GF-D8 (cell line): ENCODE results near the gene GLRA3.
"Not testable (repeated sequence)": the region's sequence is repeated elsewhere in the genome, so short reads cannot be mapped to it uniquely, and the experiment has no call there.

Experiments
- DNase-seq: peaks from one replicate; lab custom pipeline; 2025; lab: John Stamatoyannopoulos, UW

GLRA3 gene

GRCh38 chr4:174658246-174658645 lies 170.8 kb downstream of the GLRA3 start:
- DNase-seq, result no peak

- no peak for DNase-seq
Measured at GRCh38 chr4:174657472-174657871, 171.6 kb downstream of the GLRA3 start.

- no peak for DNase-seq
Measured at GRCh38 chr4:174654634-174655033, 174.4 kb downstream of the GLRA3 start.

DNA sequence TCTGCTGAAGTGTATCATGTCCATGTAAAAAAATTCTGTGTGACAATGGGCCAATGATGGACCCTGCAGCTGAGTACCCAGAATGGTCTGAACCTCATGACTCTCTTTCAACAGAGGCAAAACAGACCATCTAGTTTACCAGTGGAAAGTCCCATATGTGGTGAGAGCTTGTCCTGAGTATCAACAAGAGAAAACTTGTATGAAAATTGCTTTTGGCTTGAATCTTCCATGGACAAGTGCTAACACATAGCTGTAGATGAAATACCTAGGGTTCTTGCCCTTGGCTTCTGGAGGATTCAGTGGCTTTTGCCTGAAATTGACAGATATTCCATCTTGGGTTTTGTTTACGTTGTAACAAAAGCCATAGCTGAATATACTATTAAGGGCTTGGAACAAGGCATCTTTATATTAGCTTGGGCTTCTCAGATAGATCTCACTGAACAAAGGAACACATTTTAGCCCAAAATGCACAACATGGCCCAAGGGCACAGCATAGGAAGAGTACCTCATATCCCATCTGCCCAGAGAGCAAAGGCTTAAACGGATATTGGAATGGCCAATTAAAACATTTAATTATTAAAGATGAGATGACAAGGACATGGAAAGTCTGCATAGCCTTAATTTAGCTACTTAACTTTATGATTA lies 178.2 kb downstream of the GLRA3 start:
- DNase-seq, result no peak

GRCh38 chr4:174648812-174649211 lies 180.2 kb downstream of the GLRA3 start:
- no peak for DNase-seq

DNA sequence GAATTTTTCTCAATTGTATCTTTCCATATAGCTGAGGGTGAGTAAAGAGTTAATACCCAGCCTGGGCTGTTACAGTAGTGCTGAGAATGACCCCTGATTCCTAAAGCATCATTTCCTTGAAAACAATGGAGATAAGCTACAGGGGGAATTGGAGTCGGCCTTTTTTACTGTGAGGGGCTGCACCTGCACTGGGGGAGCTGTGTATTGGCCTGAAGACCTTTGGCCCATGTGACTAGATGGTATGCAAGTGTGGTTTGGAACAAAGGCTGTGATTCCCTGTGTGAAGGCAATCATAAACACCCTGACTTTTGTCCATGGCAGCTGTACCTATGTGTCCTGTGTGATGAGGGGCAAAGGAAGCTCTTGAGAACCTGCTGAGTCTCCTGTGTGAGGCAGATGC lies 182.7 kb downstream of the GLRA3 start:
- no peak for DNase-seq

DNA sequence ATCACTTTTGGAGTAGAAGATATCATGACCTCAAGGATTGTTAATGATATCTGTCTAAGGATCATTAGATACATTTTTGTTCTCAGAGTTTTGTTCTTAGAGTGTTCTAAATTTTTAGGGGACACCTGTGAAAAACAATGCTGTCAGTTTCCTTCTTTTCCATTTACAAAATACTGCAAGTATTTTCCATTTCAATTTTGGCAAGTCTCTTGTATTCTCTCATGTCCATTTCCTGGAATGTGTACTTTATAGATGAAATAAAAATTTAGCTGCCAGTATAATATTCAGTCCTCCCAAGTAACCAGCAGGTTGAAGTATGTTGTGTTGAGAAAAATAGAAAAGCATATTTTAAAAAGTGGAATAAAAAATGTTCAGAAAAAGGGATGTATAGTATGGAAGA lies 188.9 kb downstream of the GLRA3 start:
- no peak for DNase-seq

GRCh38 chr4:174635732-174636131 lies 193.3 kb downstream of the GLRA3 start:
- no peak for DNase-seq

DNA sequence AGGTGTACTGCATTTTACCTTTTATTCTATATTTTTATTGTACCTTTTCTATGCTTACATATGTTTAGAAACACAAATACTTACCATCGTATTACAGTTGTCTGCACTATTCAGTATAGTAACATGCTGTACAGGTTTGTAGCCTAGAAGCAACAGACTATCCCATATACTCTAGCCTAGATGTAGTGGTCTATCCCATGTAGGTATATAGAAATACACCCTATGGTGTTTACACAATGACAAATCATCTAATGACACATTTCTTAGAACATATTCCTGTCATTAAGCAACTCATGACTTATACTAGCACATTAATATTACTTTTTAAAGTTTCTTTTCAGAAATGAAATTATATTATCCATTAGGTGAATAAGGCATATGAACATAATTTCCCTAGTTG lies 195.6 kb downstream of the GLRA3 start:
- DNase-seq, result no peak

DNA sequence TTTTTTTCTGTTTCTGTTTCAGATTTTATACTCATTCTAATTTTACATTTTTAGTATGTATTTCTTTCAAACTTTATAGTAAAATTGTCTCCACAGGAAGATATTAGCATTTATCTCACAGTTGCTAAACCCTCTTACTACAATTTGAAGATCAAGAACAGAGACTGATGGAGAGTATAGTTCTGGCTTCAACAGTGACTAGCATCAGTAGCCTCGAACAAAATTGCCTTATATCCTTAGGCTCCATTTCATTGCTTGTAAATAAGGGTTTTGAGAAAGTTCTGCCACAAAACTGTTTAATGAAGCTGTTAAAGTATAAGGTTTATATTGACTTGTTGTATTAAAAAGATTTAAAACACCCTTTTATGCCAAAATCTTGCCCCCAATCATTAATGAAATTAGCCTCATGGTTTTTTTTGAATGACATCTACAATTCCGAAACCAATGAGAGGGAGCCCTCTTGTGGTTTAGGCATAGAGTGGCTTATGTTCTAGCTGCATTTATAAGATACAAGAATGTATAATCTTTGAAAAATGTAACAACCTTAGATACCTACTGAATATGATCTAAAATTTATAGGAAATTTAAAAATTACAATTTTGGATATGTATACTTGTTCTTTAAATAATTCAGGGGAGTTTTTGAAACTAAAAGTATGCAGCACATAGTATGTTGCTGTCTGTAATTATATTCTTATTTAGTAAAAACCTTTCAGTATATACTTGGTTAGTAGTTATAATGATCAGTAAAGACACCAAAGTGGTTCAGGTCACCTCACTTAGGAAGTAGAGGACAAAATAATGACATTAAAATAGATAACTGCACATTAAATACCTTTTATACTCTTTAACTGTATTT lies 196.9 kb downstream of the GLRA3 start:
- no peak for DNase-seq

GRCh38 chr4:174629907-174630450 lies 199.1 kb downstream of the GLRA3 start:
- not testable (repeated sequence) for DNase-seq

DNA sequence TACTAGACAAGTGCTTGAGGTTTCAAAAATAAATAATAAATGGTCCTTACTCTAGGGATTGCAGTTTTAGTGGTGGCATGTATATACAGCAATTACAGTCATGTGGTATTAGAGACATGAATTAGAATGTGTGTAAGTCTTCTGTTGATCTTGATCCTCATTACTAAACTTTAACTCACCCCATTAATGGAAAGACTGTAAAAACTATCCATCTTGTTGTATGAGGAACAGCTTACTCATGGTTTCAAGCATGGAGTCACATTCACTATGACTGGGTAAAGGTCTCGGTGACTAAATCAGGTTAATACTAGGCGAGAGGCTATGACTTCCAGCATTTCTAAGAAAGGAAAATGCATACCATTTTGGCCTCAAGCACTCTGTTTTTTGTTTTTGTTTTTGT lies 199.8 kb downstream of the GLRA3 start:
- no peak for DNase-seq

GRCh38 chr4:174628191-174628590 lies 200.9 kb downstream of the GLRA3 start:
- DNase-seq, result no peak

GRCh38 chr4:174627473-174627872 lies 201.6 kb downstream of the GLRA3 start:
- no peak for DNase-seq

GRCh38 chr4:174626342-174627008 lies 202.6 kb downstream of the GLRA3 start:
- no peak for DNase-seq

DNA sequence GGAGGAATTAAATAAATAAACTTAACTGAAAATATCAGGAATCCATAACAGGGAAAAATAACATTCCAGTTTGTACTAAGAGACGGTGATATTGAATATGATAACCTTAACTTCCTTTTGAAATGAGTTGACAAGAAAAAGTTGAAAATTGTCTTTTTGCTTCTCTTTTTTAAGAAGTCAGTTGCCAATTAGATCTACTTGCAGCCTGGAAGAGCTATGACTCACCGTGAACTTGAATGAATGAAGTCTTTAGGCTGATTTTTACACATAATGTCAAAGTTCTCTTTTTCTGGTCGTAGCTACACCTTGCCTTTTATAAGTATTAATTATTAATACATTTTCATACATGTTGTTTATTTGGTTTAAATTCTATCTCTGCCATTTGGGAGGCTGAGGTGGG lies 212.4 kb downstream of the GLRA3 start:
- no peak for DNase-seq

DNA sequence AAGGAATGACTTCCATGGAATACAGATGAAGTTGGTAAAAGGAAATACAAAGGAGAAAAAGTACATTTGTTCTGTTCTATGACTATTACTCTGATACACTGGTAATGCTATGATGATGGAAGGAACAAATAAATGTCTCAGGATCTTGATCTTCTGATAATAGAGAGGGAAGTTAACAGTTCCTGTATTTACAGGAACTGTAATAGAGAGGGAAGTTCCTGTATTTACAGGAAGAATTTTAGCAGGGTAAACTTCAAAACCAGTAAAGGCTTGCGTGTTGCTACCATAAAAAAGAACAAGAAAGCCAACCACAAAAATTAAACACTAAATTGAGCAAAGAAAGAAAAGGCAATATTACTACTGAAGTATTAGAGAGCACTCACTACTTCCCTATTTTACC lies 215.1 kb downstream of the GLRA3 start:
- peak; percentile 15 for DNase-seq

DNA sequence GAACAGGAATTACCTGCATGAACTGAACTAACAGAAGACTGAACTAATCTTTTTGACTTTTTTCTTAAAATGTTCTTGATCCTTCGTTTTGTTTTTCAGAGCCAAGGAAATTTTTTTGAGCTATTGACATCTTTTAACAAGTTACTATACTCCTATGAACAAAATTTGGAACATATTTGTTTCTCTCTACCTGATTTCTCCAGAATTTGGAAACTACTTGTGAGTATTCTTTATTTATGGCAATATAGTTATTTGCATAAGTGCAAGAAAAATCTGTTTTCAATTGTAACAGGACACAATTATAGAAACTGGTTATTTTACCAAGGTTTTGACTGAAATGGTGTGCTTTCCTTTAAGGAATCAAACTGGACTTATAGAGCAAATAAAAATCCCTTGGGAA lies 217.3 kb downstream of the GLRA3 start:
- DNase-seq, result no peak

DNA sequence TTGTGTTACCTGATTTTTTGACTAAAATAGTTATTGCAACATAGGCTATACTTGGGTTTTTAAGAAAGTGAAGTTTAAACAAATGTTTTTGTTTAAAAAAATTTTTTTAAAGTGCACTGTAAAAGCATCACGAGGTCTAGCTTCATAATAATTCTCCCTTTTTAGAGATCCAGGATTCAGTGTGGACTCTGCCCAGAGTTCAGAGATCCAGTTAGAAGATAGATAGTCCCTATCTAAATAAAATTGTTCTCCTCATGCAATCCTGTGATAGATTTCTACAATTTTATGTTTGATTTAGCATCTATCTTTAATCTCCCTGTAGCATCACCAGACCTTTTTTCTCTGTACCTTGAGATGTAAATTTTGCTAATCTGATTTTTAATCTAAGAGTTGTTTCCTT lies 221.3 kb downstream of the GLRA3 start:
- no peak for DNase-seq

DNA sequence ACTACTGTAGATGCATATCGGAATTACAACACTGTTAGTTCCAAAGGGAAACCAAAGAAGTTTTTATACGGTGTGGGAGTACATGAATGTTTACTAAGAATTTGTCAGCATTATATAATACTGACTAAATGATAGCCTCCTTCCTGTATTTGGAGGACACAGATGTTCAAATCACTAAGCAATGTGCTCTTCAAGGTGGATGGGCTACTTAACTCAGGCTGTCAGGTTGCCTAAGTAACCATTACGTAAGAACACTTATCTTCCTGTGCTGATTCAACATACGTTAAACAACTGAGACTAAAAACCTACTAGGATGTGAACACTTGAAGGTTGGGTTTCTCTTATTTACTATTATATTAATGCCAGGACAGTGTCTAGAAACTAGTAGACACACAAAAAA lies 224.8 kb downstream of the GLRA3 start:
- DNase-seq, result peak; percentile 50

DNA sequence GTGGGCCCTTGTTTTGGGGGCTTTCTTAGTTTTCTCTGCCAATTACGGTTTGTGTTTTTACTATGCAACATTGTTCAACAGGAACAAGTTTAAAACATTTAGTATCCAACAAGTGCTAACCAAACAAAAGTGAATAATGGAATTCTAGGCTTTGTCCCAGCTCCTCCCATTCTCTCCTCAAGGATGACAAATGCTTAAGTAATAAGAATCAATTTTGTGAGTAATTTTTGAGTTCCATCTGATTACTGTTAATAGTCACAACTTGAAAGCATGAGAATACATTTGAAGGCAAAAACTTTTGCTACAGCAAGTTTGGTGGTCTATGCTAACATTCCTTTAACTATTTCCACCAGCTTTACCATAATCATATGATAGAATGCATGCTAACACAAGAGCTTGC lies 228.7 kb downstream of the GLRA3 start:
- no peak for DNase-seq

DNA sequence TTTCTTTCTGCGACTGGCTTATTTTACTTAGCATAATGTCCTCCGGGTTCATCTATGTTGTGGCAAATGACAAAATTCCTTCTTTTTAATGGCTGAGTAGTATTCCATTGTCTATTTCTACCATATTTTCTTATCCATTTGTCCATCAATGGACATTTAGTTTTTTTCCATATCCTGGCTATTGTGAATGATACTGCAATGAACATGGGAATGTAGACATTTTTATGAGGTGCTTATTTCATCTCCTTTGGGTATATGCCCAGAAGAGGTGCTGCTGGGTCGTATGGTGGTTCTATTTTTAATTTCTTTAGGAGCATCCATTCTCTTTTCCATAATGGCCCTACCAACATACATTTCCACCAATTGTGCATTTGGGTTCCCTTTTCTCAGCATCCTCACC lies 230.2 kb downstream of the GLRA3 start:
- DNase-seq, result no peak

DNA sequence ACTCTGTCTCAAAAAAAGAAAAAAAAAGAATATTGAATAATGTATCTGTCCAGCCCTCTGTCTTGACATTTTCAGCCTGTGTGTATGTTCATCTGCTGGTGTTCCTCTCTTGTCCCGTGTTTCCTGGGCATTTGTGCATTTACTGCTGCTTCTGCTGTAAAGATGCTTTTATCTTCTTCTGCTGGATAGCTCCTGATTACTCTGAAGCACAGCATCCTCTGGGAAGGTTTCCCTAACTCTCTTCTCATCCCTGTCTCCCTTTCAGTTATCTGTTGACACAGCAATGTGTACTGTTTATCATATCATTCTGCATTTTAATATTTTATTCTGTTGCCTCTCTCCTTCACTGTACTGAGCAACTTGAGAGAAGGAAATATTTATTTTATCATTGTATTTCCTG lies 232.5 kb downstream of the GLRA3 start:
- no peak for DNase-seq
